Mesendoderm (in vitro differentiated cells): ENCODE data around the gene KIAA0319L.

Experiments
- DNase-seq: peaks from one replicate; pipeline ENCODE4 v3.0.0; 2013
- H2AK5ac ChIP-seq: 2 replicates; pipeline ENCODE4 v1.6.1; 2013; ENCODE audit warnings: low read length, inconsistent platforms
- H2BK120ac ChIP-seq: 2 replicates; pipeline ENCODE4 v1.6.1; 2013; ENCODE audit warnings: low read depth, mild to moderate bottlenecking, low read length, moderate library complexity, mixed read lengths
- H2BK15ac ChIP-seq: replicated peaks from 2 replicates; pipeline ENCODE4 v1.6.1; 2013; ENCODE audit warnings: low read depth, mild to moderate bottlenecking, moderate library complexity
- H2BK5ac ChIP-seq: 2 replicates; pipeline ENCODE4 v1.6.1; 2013; ENCODE audit warnings: low read length, inconsistent platforms
- H3K18ac ChIP-seq: 2 replicates; pipeline ENCODE4 v1.6.1; 2013; ENCODE audit warnings: mild to moderate bottlenecking, low read length, mixed read lengths
- H3K23ac ChIP-seq: one replicate; pipeline ENCODE4 v1.6.1; 2013; ENCODE audit warnings: low read length
- H3K27ac ChIP-seq: 2 replicates; pipeline ENCODE4 v1.5.1; 2013; ENCODE audit warnings: low read depth, mild to moderate bottlenecking, inconsistent platforms, low read length, moderate library complexity
- H3K27me3 ChIP-seq: 2 replicates; pipeline ENCODE4 v1.6.1; 2013; ENCODE audit warnings: low read length, control low read depth, mild to moderate bottlenecking, inconsistent platforms; ENCODE audit not compliant: insufficient read depth, poor library complexity
- H3K36me3 ChIP-seq: 2 replicates; pipeline ENCODE4 v1.6.1; 2013; ENCODE audit warnings: low read length, inconsistent platforms; ENCODE audit not compliant: control insufficient read depth, insufficient read depth
- H3K4ac ChIP-seq: one replicate; pipeline ENCODE4 v1.6.1; 2013; ENCODE audit warnings: low read depth, mild to moderate bottlenecking, low read length, moderate library complexity
- H3K4me1 ChIP-seq: 2 replicates; pipeline ENCODE4 v1.6.1; 2013; ENCODE audit warnings: low read depth, low read length, inconsistent platforms; ENCODE audit not compliant: control insufficient read depth
- H3K4me2 ChIP-seq: 2 replicates; pipeline ENCODE4 v1.6.1; 2013; ENCODE audit warnings: low read length
- H3K4me3 ChIP-seq: 2 replicates; pipeline ENCODE4 v1.5.1; 2013; ENCODE audit warnings: mild to moderate bottlenecking, low read length
- H3K56ac ChIP-seq: one replicate; pipeline ENCODE4 v1.6.1; 2013; ENCODE audit warnings: low read length
- H3K79me1 ChIP-seq: 2 replicates; pipeline ENCODE4 v1.6.1; 2013; ENCODE audit warnings: low read length, inconsistent platforms
- H3K79me2 ChIP-seq: 2 replicates; pipeline ENCODE4 v1.6.1; 2013; ENCODE audit warnings: mild to moderate bottlenecking, low read length; ENCODE audit not compliant: control insufficient read depth, insufficient read depth
- H3K9ac ChIP-seq: 2 replicates; pipeline ENCODE4 v1.6.1; 2013; ENCODE audit warnings: low read length, inconsistent platforms
- H4K5ac ChIP-seq: one replicate; pipeline ENCODE4 v1.6.1; 2013; ENCODE audit warnings: low read length
- H4K8ac ChIP-seq: one replicate; pipeline ENCODE4 v1.6.1; 2013; ENCODE audit warnings: low read depth, mild to moderate bottlenecking, control low read depth, low read length, moderate library complexity
- whole genome bisulfite sequencing: extraction: QIAGEN DNeasy Blood & Tissue Kit; methylation state at CpG from one replicate; pipeline ENCODE4 v1.1.7; 2013; ENCODE audit warnings: low lambda C conversion rate, missing lambda C conversion rate; ENCODE audit not compliant: insufficient coverage; ENCODE audit errors: extremely low coverage; 5-methylcytosine and 5-hydroxymethylcytosine counted together

Gene KIAA0319L

DNA sequence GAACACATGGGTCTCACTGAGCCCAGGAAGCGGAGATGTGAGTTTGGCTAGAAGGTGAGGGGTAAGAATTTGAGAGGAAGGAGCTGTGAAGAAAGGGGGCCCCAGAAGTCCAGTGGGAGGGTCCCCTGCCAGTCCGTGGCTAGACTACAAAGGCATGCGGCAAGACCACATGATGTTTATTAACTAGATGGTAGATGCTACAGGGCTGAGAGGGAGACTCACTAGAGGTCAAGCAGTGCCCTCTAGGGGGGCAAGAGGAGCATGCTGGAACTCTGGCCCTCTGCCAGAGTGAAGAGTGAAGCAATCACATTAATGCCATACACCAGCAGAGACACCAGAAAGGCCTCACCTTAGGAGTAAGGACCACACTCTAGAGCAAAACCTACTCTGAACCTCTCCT, 12.2 kb downstream of the KIAA0319L start:
- H2BK15ac ChIP-seq = no peak overlapping the region
- H2AK5ac ChIP-seq = no peak overlapping the region
- H3K27ac ChIP-seq = no peak overlapping the region
- H3K36me3 ChIP-seq = peaks cover 3% of the 10 kb centered on the region
- H3K4me3 ChIP-seq = no peak overlapping the region
- H3K79me2 ChIP-seq = peaks cover 3% of the 10 kb centered on the region
- H3K9ac ChIP-seq = peak overlapping the region; percentile 48
- H4K8ac ChIP-seq = no peak overlapping the region
- peak overlapping the region; percentile 92 for H3K18ac ChIP-seq
- H2BK120ac ChIP-seq = peak overlapping the region; percentile 29
- no CpG with 5 or more reads among the region's 3 CpGs for WGBS
- peak overlapping the region; percentile 51 for H3K56ac ChIP-seq
- peaks cover 7% of the 10 kb centered on the region for H3K4me1 ChIP-seq
- peak; percentile 90 for DNase-seq
- peak overlapping the region; percentile 77 for H2BK5ac ChIP-seq
- no peak overlapping the region for H3K4ac ChIP-seq
- no peaks in the 10 kb centered on the region for H3K27me3 ChIP-seq
- H3K4me2 ChIP-seq = no peak overlapping the region
- no peak overlapping the region for H4K5ac ChIP-seq
- peaks cover 8% of the 10 kb centered on the region for H3K79me1 ChIP-seq
- H3K23ac ChIP-seq = no peak overlapping the region

DNA sequence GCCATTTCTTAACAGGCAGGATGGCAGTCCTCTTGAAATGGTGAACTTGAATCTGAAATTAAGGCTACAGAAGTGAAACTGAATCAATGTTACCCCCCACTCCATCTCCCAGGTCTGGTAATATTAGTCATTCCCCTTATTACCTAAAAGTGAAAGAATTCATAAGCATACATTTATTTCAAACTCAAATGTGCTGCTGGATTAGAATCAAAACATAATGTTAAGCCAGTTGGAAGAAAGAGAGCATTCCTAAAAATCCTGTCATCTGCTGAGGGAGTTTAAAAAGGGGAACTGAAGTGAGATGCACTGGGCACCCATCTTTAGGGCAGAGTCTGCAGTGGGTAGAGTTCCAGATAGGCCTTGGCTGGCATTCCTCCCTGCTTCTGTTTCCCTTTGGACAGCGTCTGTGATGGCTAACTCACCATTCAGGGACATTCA, 17.4 kb downstream of the KIAA0319L start:
- no peak overlapping the region for H3K23ac ChIP-seq
- peaks cover 3% of the 10 kb centered on the region for H3K79me2 ChIP-seq
- DNase-seq = no peak
- H3K4me3 ChIP-seq = no peak overlapping the region
- H2BK5ac ChIP-seq = no peak overlapping the region
- no peaks in the 10 kb centered on the region for H3K36me3 ChIP-seq
- no CpG with 5 or more reads among the region's 1 CpG for WGBS
- H2BK120ac ChIP-seq = no peak overlapping the region
- no peak overlapping the region for H3K56ac ChIP-seq
- no peak overlapping the region for H3K4me2 ChIP-seq
- peaks cover 10% of the 10 kb centered on the region for H3K79me1 ChIP-seq
- no peak overlapping the region for H3K4ac ChIP-seq
- no peak overlapping the region for H3K27ac ChIP-seq
- no peak overlapping the region for H4K5ac ChIP-seq
- H3K9ac ChIP-seq = no peak overlapping the region
- H3K27me3 ChIP-seq = no peaks in the 10 kb centered on the region
- H3K4me1 ChIP-seq = peaks cover 9% of the 10 kb centered on the region
- no peak overlapping the region for H2AK5ac ChIP-seq
- no peak overlapping the region for H4K8ac ChIP-seq
- no peak overlapping the region for H3K18ac ChIP-seq
- no peak overlapping the region for H2BK15ac ChIP-seq

DNA sequence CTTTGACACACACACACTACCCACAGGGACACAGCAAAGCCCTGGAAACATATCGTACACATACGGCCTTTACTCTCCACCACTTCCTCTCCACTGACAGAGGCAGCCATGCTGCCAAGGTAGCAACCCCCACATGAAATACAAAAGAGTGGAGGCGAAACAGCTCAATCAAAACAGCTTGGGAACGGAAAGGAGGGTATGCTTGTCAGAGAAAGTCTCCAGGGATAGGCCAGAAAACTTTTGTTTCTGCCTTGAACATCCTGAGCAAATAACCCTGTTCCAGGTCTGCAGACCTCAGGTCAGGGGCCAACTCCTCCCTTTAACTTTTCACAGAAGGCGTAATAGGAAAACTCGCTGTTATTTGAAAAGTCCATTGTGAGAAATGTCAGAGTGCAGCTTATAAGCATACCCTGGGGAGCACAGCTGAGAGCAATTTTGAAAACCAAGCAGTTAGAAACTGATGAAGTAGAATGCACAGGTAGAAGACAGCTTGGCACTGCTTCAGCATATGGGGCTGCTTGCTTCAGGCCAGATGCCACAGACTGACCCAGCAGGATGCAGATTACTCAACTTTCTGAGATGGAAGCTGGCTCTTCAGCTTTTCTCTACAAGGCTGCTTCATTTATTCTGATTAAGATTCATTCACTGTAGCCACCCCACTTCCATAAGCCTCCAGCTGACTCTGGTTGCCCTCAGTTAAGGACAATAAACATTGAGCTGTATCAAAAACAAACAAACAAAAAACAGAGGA, 18.0 kb downstream of the KIAA0319L start:
- Histone ChIP-seq H3K23ac (no peak overlapping the region), H4K8ac (no peak overlapping the region), H3K18ac (no peak overlapping the region), H3K27ac (no peak overlapping the region), H3K36me3 (no peaks in the 10 kb centered on the region), H2BK120ac (no peak overlapping the region), H3K4ac (no peak overlapping the region), H3K56ac (peak overlapping the region; percentile 36), H2BK5ac (no peak overlapping the region), H3K4me1 (peaks cover 6% of the 10 kb centered on the region), H3K79me1 (peaks cover 10% of the 10 kb centered on the region), H2BK15ac (no peak overlapping the region), H3K4me3 (no peak overlapping the region), H2AK5ac (peak overlapping the region; percentile 7), H3K79me2 (peaks cover 3% of the 10 kb centered on the region), H4K5ac (no peak overlapping the region), H3K4me2 (no peak overlapping the region), H3K27me3 (no peaks in the 10 kb centered on the region), H3K9ac (no peak overlapping the region)
- WGBS = no CpG with 5 or more reads among the region's 6 CpGs
- DNase-seq = no peak

DNA sequence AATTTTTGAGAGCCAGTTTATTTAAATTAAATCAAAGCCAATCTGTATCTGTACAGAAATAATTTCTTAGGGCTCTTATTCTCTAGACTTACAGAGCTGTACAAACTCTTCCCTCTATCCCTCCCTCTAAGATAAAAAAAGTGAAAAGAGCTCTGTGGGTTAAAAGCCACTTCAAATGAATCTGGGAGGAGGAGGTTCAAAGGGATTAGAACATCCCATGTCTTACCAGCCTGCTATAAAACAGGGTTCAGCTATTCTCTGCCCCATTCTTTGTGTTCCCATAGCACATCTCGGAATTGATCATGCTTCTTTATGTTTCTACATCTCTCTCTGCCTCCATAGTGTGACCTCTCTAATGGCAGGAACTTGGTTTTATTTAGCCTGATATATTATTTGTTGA, 19.4 kb downstream of the KIAA0319L start:
- Histone ChIP-seq H3K23ac (no peak overlapping the region), H3K79me1 (peaks cover 10% of the 10 kb centered on the region), H3K9ac (no peak overlapping the region), H2BK120ac (no peak overlapping the region), H3K4me2 (no peak overlapping the region), H3K36me3 (no peaks in the 10 kb centered on the region), H3K4ac (no peak overlapping the region), H3K4me1 (peaks cover 5% of the 10 kb centered on the region), H4K5ac (no peak overlapping the region), H3K18ac (no peak overlapping the region), H4K8ac (no peak overlapping the region), H3K56ac (no peak overlapping the region), H2BK15ac (no peak overlapping the region), H3K27ac (no peak overlapping the region), H3K27me3 (no peaks in the 10 kb centered on the region), H3K79me2 (peaks cover 3% of the 10 kb centered on the region), H3K4me3 (no peak overlapping the region), H2BK5ac (no peak overlapping the region), H2AK5ac (no peak overlapping the region)
- WGBS = no CpG with 5 or more reads among the region's 1 CpG
- DNase-seq = no peak

DNA sequence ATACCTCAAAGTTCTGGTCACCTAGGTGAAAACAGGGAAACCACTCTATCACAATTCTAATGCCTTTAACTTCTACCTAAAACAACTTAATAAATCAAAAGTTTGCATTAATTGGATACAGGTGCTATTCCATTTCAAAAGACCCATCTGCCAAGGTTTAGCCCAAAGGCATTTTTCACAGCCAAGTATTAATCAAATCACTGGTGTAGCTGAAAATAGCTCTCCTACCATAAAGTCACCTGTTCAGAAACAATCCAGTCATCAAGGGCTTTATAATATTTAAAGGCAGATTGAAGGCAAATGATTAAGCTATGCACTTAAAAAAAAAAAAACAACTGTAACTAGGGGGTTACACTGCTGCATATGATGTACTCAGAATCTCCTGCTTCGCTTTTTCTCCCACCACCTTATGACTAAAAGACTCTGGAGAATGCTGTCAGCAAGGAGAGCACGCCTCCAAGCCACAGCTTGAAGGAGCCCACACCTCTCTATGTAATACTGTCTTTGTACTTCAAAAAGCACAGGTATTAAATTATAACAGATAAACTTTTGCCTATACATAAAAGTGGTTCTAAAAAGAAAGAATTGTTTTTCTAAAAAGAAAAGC, 20.5 kb downstream of the KIAA0319L start:
- Histone ChIP-seq H3K4me3 (no peak overlapping the region), H3K79me1 (peaks cover 4% of the 10 kb centered on the region), H3K9ac (no peak overlapping the region), H2AK5ac (no peak overlapping the region), H4K5ac (no peak overlapping the region), H3K18ac (no peak overlapping the region), H3K36me3 (no peaks in the 10 kb centered on the region), H3K56ac (no peak overlapping the region), H2BK15ac (peak overlapping the region; percentile 64), H3K4ac (no peak overlapping the region), H3K79me2 (no peaks in the 10 kb centered on the region), H2BK120ac (no peak overlapping the region), H2BK5ac (no peak overlapping the region), H3K27me3 (no peaks in the 10 kb centered on the region), H3K23ac (no peak overlapping the region), H4K8ac (no peak overlapping the region), H3K4me2 (no peak overlapping the region), H3K27ac (no peak overlapping the region), H3K4me1 (peaks cover 5% of the 10 kb centered on the region)
- WGBS = no CpG with 5 or more reads among the region's 2 CpGs
- no peak for DNase-seq
